SU-DHL-6 (cell line): Measurements from ENCODE around the gene DCC.

ENCODE experiments used
- H2AFZ ChIP-seq: fragments of 200-600 bp; sonication (generic); 2 replicates; pipeline ENCODE4 v1.6.1; 2014; ENCODE audit warnings: low read depth, mild to moderate bottlenecking, moderate library complexity, mixed read lengths, antibody characterized with exemption, low read length; ENCODE audit not compliant: severe bottlenecking
- H3F3A ChIP-seq: fragments of 200-600 bp; shearing (Covaris generic); 2 replicates; pipeline ENCODE4 v1.6.0; 2016; ENCODE audit warnings: antibody characterized with exemption, mild to moderate bottlenecking; ENCODE audit not compliant: insufficient read depth
- H3K27ac ChIP-seq: fragments of 200-600 bp; sonication (generic); 2 replicates; pipeline ENCODE4 v1.5.1; 2016; ENCODE audit warnings: low read depth, mild to moderate bottlenecking, low read length, moderate library complexity, mixed read lengths
- H3K27me3 ChIP-seq: fragments of 200-600 bp; sonication (generic), shearing (Covaris generic); 2 replicates; pipeline ENCODE4 v1.6.0; 2014; ENCODE audit warnings: mild to moderate bottlenecking, low read length
- H3K36me3 ChIP-seq: fragments of 200-600 bp; sonication (generic); 2 replicates; pipeline ENCODE4 v1.6.1; 2014; ENCODE audit warnings: mild to moderate bottlenecking, low read length, mixed read lengths
- H3K4me2 ChIP-seq: fragments of 300-600, 200-600 bp; shearing (Covaris generic), sonication (generic); 2 replicates; pipeline ENCODE4 v1.6.0; 2014; ENCODE audit warnings: low read length, low read depth, mild to moderate bottlenecking; ENCODE audit not compliant: poor library complexity, severe bottlenecking
- H3K4me3 ChIP-seq: fragments of 200-600 bp; sonication (generic); 2 replicates; pipeline ENCODE4 v1.5.1; 2014; ENCODE audit warnings: antibody characterized with exemption, low read length, mild to moderate bottlenecking, mixed read lengths; ENCODE audit not compliant: insufficient read depth, poor library complexity, severe bottlenecking
- H3K79me2 ChIP-seq: fragments of 200-600 bp; sonication (generic); 2 replicates; pipeline ENCODE4 v1.6.1; 2014; ENCODE audit warnings: mild to moderate bottlenecking, low read length, moderate library complexity; ENCODE audit not compliant: insufficient read depth
- H3K9ac ChIP-seq: fragments of 200-600 bp; sonication (generic); 2 replicates; pipeline ENCODE4 v1.7.0; 2014; ENCODE audit warnings: mild to moderate bottlenecking, low read length
- H3K9me2 ChIP-seq: fragments of 200-600 bp; sonication (generic); replicated peaks from 2 replicates; pipeline ENCODE4 v1.6.1; 2014; ENCODE audit warnings: low read length; ENCODE audit not compliant: insufficient read depth
- H3K9me3 ChIP-seq: fragments of 200-600 bp; sonication (generic); 2 replicates; pipeline ENCODE4 v1.6.1; 2014; ENCODE audit warnings: low read length, mixed read lengths; ENCODE audit not compliant: insufficient read depth
- H4K20me1 ChIP-seq: fragments of 200-600 bp; sonication (generic); 2 replicates; pipeline ENCODE4 v1.6.1; 2014; ENCODE audit warnings: low read depth, mild to moderate bottlenecking, antibody characterized with exemption, low read length, moderate library complexity, mixed read lengths
- CTCF ChIP-seq: fragments of 200-600 bp; sonication (generic); IDR thresholded peaks from one replicate; pipeline ENCODE4 v1.5.1; 2017; ENCODE audit warnings: antibody characterized with exemption, mild to moderate bottlenecking, low read length, moderate library complexity; ENCODE audit not compliant: insufficient read depth, poor library complexity, severe bottlenecking
- EZH2phosphoT487 ChIP-seq: fragments of 200-600 bp; sonication (generic), shearing (Covaris generic); conservative IDR thresholded peaks from 2 replicates; pipeline ENCODE4 v1.6.1; 2018; ENCODE audit warnings: mild to moderate bottlenecking, antibody characterized with exemption, low read length, moderate library complexity, mixed read lengths

The DCC gene

GRCh38 chr18:53457068-53457467 lies 1117.1 kb downstream of the DCC start:
- Histone ChIP-seq H3K9me2 (no peaks in the 10 kb centered on the region), H3K9me3 (no peaks in the 10 kb centered on the region), H2AFZ (no peak overlapping the region), H3F3A (no peaks in the 10 kb centered on the region), H3K36me3 (no peaks in the 10 kb centered on the region), H3K4me2 (no peak overlapping the region), H3K79me2 (no peaks in the 10 kb centered on the region), H3K27me3 (no peaks in the 10 kb centered on the region), H3K9ac (no peak overlapping the region), H3K27ac (no peak overlapping the region), H4K20me1 (no peaks in the 10 kb centered on the region), H3K4me3 (no peak overlapping the region)
- TF ChIP-seq EZH2phosphoT487 = no peak
- TF ChIP-seq CTCF = no peak

GRCh38 chr18:53458268-53458667 lies 1118.3 kb downstream of the DCC start:
- no peak overlapping the region for H3K4me2 ChIP-seq
- TF ChIP-seq CTCF (no peak), EZH2phosphoT487 (no peak)
- no peaks in the 10 kb centered on the region for H3K36me3 ChIP-seq
- H3F3A ChIP-seq = no peaks in the 10 kb centered on the region
- H3K9ac ChIP-seq = no peak overlapping the region
- no peak overlapping the region for H3K4me3 ChIP-seq
- no peaks in the 10 kb centered on the region for H3K79me2 ChIP-seq
- no peak overlapping the region for H3K27ac ChIP-seq
- no peak overlapping the region for H2AFZ ChIP-seq
- no peaks in the 10 kb centered on the region for H3K27me3 ChIP-seq
- H3K9me2 ChIP-seq = no peaks in the 10 kb centered on the region
- no peaks in the 10 kb centered on the region for H4K20me1 ChIP-seq
- no peaks in the 10 kb centered on the region for H3K9me3 ChIP-seq

GRCh38 chr18:53458944-53459580 lies 1119.1 kb downstream of the DCC start:
- Histone ChIP-seq H3K27me3 (0 out of 2 replicates have a peak, but pooled peaks cover 2% of the 10 kb centered on the region), H3K79me2 (no peaks in the 10 kb centered on the region), H3F3A (no peaks in the 10 kb centered on the region), H3K4me2 (no peak overlapping the region), H3K27ac (no peak overlapping the region), H3K36me3 (no peaks in the 10 kb centered on the region), H3K4me3 (no peak overlapping the region), H2AFZ (no peak overlapping the region), H3K9ac (no peak overlapping the region), H3K9me2 (no peaks in the 10 kb centered on the region), H3K9me3 (no peaks in the 10 kb centered on the region), H4K20me1 (no peaks in the 10 kb centered on the region)
- TF ChIP-seq CTCF = no peak
- TF ChIP-seq EZH2phosphoT487 = no peak
